Measurements from ENCODE around the gene PPP1R3C.

Gene PPP1R3C

GRCh38 chr10:91593834-91594233 is 39.0 kb downstream of the PPP1R3C start:
- no peaks in the 10 kb centered on the region for H3K9me3 ChIP-seq (ENCODE audit: control insufficient read depth, insufficient read depth, low read length)
- H3K4me1 ChIP-seq (ENCODE audit: control insufficient read depth, insufficient read depth, low read length), result no peaks in the 10 kb centered on the region

GRCh38 chr10:91593366-91593765 is 39.5 kb downstream of the PPP1R3C start:
- no peak overlapping the region for H3K9ac ChIP-seq (ENCODE audit: low read depth, low read length)
- H3K36me3 ChIP-seq (ENCODE audit: control insufficient read depth, insufficient read depth, low read length), result no peaks in the 10 kb centered on the region
- H3K27me3 ChIP-seq (ENCODE audit: control insufficient read depth, insufficient read depth, low read length), result no peaks in the 10 kb centered on the region
- no peak overlapping the region for H3K4me3 ChIP-seq (ENCODE audit: low read depth, low read length)
- no peaks in the 10 kb centered on the region for H3K9me3 ChIP-seq (ENCODE audit: control insufficient read depth, insufficient read depth, low read length)
- H3K4me1 ChIP-seq (ENCODE audit: control insufficient read depth, insufficient read depth, low read length), result no peaks in the 10 kb centered on the region

More at GRCh38 chr10:91593834-91594233, 39.0 kb downstream of the PPP1R3C start:
- Histone ChIP-seq H3K36me3 (ENCODE audit: control insufficient read depth, insufficient read depth, low read length) (no peaks in the 10 kb centered on the region), H3K27me3 (ENCODE audit: control insufficient read depth, insufficient read depth, low read length) (no peaks in the 10 kb centered on the region), H3K4me3 (ENCODE audit: low read depth, low read length) (no peak overlapping the region), H3K9ac (ENCODE audit: low read depth, low read length) (no peak overlapping the region)

- no peaks in the 10 kb centered on the region for H3K27me3 ChIP-seq (ENCODE audit: control insufficient read depth, insufficient read depth, low read length)
- H3K4me1 ChIP-seq (ENCODE audit: control insufficient read depth, insufficient read depth, low read length), result no peaks in the 10 kb centered on the region
- no peaks in the 10 kb centered on the region for H3K36me3 ChIP-seq (ENCODE audit: control insufficient read depth, insufficient read depth, low read length)
- no peak overlapping the region for H3K4me3 ChIP-seq (ENCODE audit: low read depth, low read length)
- no peaks in the 10 kb centered on the region for H3K9me3 ChIP-seq (ENCODE audit: control insufficient read depth, insufficient read depth, low read length)
- H3K9ac ChIP-seq (ENCODE audit: low read depth, low read length), result no peak overlapping the region
Observed at GRCh38 chr10:91592266-91592975, 40.5 kb downstream of the PPP1R3C start.

GRCh38 chr10:91591797-91592174 is 41.1 kb downstream of the PPP1R3C start:
- H3K9me3 ChIP-seq (ENCODE audit: control insufficient read depth, insufficient read depth, low read length), result no peaks in the 10 kb centered on the region
- no peak overlapping the region for H3K4me3 ChIP-seq (ENCODE audit: low read depth, low read length)
- no peaks in the 10 kb centered on the region for H3K27me3 ChIP-seq (ENCODE audit: control insufficient read depth, insufficient read depth, low read length)
- no peak overlapping the region for H3K9ac ChIP-seq (ENCODE audit: low read depth, low read length)
- no peaks in the 10 kb centered on the region for H3K4me1 ChIP-seq (ENCODE audit: control insufficient read depth, insufficient read depth, low read length)
- no peaks in the 10 kb centered on the region for H3K36me3 ChIP-seq (ENCODE audit: control insufficient read depth, insufficient read depth, low read length)

GRCh38 chr10:91590904-91591796 is 41.7 kb downstream of the PPP1R3C start:
- Histone ChIP-seq H3K4me3 (ENCODE audit: low read depth, low read length) (no peak overlapping the region), H3K9me3 (ENCODE audit: control insufficient read depth, insufficient read depth, low read length) (no peaks in the 10 kb centered on the region), H3K9ac (ENCODE audit: low read depth, low read length) (no peak overlapping the region), H3K4me1 (ENCODE audit: control insufficient read depth, insufficient read depth, low read length) (no peaks in the 10 kb centered on the region), H3K27me3 (ENCODE audit: control insufficient read depth, insufficient read depth, low read length) (no peaks in the 10 kb centered on the region), H3K36me3 (ENCODE audit: control insufficient read depth, insufficient read depth, low read length) (no peaks in the 10 kb centered on the region)

- no peaks in the 10 kb centered on the region for H3K27me3 ChIP-seq (ENCODE audit: control insufficient read depth, insufficient read depth, low read length)
- H3K9ac ChIP-seq (ENCODE audit: low read depth, low read length), result no peak overlapping the region
- H3K4me3 ChIP-seq (ENCODE audit: low read depth, low read length), result no peak overlapping the region
- no peaks in the 10 kb centered on the region for H3K4me1 ChIP-seq (ENCODE audit: control insufficient read depth, insufficient read depth, low read length)
- no peaks in the 10 kb centered on the region for H3K36me3 ChIP-seq (ENCODE audit: control insufficient read depth, insufficient read depth, low read length)
- H3K9me3 ChIP-seq (ENCODE audit: control insufficient read depth, insufficient read depth, low read length), result no peaks in the 10 kb centered on the region
Observed at GRCh38 chr10:91590142-91590903, 42.5 kb downstream of the PPP1R3C start.

- Histone ChIP-seq H3K4me3 (ENCODE audit: low read depth, low read length) (no peak overlapping the region), H3K36me3 (ENCODE audit: control insufficient read depth, insufficient read depth, low read length) (no peaks in the 10 kb centered on the region), H3K27me3 (ENCODE audit: control insufficient read depth, insufficient read depth, low read length) (no peaks in the 10 kb centered on the region), H3K4me1 (ENCODE audit: control insufficient read depth, insufficient read depth, low read length) (no peaks in the 10 kb centered on the region), H3K9ac (ENCODE audit: low read depth, low read length) (no peak overlapping the region), H3K9me3 (ENCODE audit: control insufficient read depth, insufficient read depth, low read length) (no peaks in the 10 kb centered on the region)
Observed at GRCh38 chr10:91589658-91590035, 43.2 kb downstream of the PPP1R3C start.

GRCh38 chr10:91589015-91589657 is 43.7 kb downstream of the PPP1R3C start:
- H3K27me3 ChIP-seq (ENCODE audit: control insufficient read depth, insufficient read depth, low read length), result no peaks in the 10 kb centered on the region
- no peak overlapping the region for H3K9ac ChIP-seq (ENCODE audit: low read depth, low read length)

GRCh38 chr10:91587710-91588638 is 44.9 kb downstream of the PPP1R3C start:
- H3K36me3 ChIP-seq (ENCODE audit: control insufficient read depth, insufficient read depth, low read length), result no peaks in the 10 kb centered on the region
- no peaks in the 10 kb centered on the region for H3K9me3 ChIP-seq (ENCODE audit: control insufficient read depth, insufficient read depth, low read length)
- H3K4me3 ChIP-seq (ENCODE audit: low read depth, low read length), result no peak overlapping the region
- H3K9ac ChIP-seq (ENCODE audit: low read depth, low read length), result no peak overlapping the region
- H3K4me1 ChIP-seq (ENCODE audit: control insufficient read depth, insufficient read depth, low read length), result no peaks in the 10 kb centered on the region
- H3K27me3 ChIP-seq (ENCODE audit: control insufficient read depth, insufficient read depth, low read length), result no peaks in the 10 kb centered on the region

More at GRCh38 chr10:91589015-91589657, 43.7 kb downstream of the PPP1R3C start:
- H3K4me1 ChIP-seq (ENCODE audit: control insufficient read depth, insufficient read depth, low read length), result no peaks in the 10 kb centered on the region
- H3K4me3 ChIP-seq (ENCODE audit: low read depth, low read length), result no peak overlapping the region
- H3K36me3 ChIP-seq (ENCODE audit: control insufficient read depth, insufficient read depth, low read length), result no peaks in the 10 kb centered on the region
- H3K9me3 ChIP-seq (ENCODE audit: control insufficient read depth, insufficient read depth, low read length), result no peaks in the 10 kb centered on the region

GRCh38 chr10:91582153-91582554 is 50.7 kb downstream of the PPP1R3C start:
- H3K27me3 ChIP-seq (ENCODE audit: control insufficient read depth, insufficient read depth, low read length), result no peaks in the 10 kb centered on the region
- no peaks in the 10 kb centered on the region for H3K4me1 ChIP-seq (ENCODE audit: control insufficient read depth, insufficient read depth, low read length)
- H3K36me3 ChIP-seq (ENCODE audit: control insufficient read depth, insufficient read depth, low read length), result no peaks in the 10 kb centered on the region
- H3K4me3 ChIP-seq (ENCODE audit: low read depth, low read length), result no peak overlapping the region
- H3K9ac ChIP-seq (ENCODE audit: low read depth, low read length), result no peak overlapping the region
- H3K9me3 ChIP-seq (ENCODE audit: control insufficient read depth, insufficient read depth, low read length), result no peaks in the 10 kb centered on the region

All from iPS-15b (cell line).